Upper lobe of right lung (tissue), 1 donor: ENCODE measurements around the gene CNNM3. TPM values are rescaled to one million over a fixed set of nuclear protein-coding genes. Genes with fewer than 3 reads are reported as not detected.

Source experiments
- ATAC-seq: fragments of 200-7000 bp; cut with Tn5 transposase; one replicate; pipeline ENCODE4 v1.9.1; 2020; ENCODE audit warnings: mild to moderate bottlenecking, moderate library complexity
- DNase-seq: peaks from one replicate; pipeline ENCODE4 v3.0.0-alpha.2; 2020
- H3K27ac ChIP-seq: fragments of 200-600 bp; one replicate; pipeline ENCODE4 v1.8.0; 2022
- H3K27me3 ChIP-seq: fragments of 200-600 bp; one replicate; pipeline ENCODE4 v1.8.0; 2022; ENCODE audit warnings: mild to moderate bottlenecking
- H3K36me3 ChIP-seq: fragments of 200-600 bp; one replicate; pipeline ENCODE4 v1.8.0; 2022
- H3K4me1 ChIP-seq: fragments of 200-600 bp; one replicate; pipeline ENCODE4 v1.8.0; 2022
- H3K4me3 ChIP-seq: fragments of 200-600 bp; one replicate; pipeline ENCODE4 v1.8.0; 2022; ENCODE audit warnings: mild to moderate bottlenecking
- H3K9me3 ChIP-seq: fragments of 200-600 bp; one replicate; pipeline ENCODE4 v1.8.0; 2022
- CTCF ChIP-seq: fragments of 200-600 bp; IDR thresholded peaks from one replicate; pipeline ENCODE4 v1.8.0; 2022; ENCODE audit warnings: antibody characterized with exemption
- intact Hi-C: fragments of 100-400 bp; cut with DNase I; formaldehyde crosslinking; loops from one replicate; pipeline ENCODE4 v1.11.0; 2022
- total RNA-seq: library from RNA; stranded (reverse); fragmentation: NEBNext Ultra II Directional; extraction: Animal tissue kit (Norgen Biotek cat#: 25700); gene quantifications from one replicate; pipeline ENCODE4 v1.2.1, GENCODE V29; 2021
- donor health status: DM: no; HTN: yes; CAD: no; lungs with severe emphysema.

CNNM3 gene
- total RNA-seq, 1 donor from 2014 or later, result 34.1 TPM

DNA sequence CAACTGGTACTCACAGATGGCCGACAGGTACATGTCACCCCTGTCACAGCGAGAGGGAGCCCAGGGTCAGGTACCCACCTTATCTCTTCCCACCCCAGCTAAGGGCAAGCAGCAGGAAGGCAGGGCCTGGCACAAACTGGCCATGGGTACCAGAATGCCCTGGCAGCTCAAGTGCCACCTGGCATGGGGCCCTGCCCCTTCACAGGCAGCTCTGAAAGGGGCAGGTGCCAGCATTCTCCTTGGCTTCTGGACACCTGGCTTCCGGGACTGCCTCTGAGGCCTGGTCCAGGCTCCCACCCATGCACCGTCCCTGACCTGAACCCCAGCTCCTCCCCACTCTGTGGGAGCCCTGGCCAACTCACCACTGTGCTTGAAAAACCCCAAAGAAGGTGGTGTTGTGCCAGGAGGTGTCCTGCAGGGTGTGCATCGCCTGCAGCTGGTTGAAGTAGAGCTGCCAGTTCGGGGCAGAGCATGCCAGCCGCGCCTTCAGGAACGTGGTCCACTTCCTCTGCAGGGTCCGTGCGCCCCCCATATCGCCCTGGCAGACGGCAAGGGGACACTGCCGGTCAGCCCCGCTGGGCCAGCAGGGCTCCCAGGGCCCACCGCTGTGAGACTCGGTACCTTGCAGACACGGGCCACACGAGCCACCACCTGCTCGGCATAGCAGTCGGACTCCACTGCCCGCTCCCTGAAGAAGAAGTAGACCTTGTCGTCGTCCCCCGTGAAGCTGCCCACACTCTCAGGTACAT is 48.4 kb downstream of the CNNM3 start:
- H3K36me3 ChIP-seq, result peaks cover 71% of the 10 kb centered on the region
- DNase-seq, result peak; percentile 84
- intact Hi-C loops, result loop anchor here (5.0 kb wide), 1 partner anchor 88 kb away; no protein-coding TSS in a partner anchor
- H3K27me3 ChIP-seq, result no peaks in the 10 kb centered on the region
- H3K27ac ChIP-seq, result no peak overlapping the region
- ATAC-seq, result peak; percentile 4
- H3K9me3 ChIP-seq, result no peaks in the 10 kb centered on the region
- TF ChIP-seq CTCF, result no peak
- no peak overlapping the region for H3K4me3 ChIP-seq
- H3K4me1 ChIP-seq, result peaks cover 35% of the 10 kb centered on the region

DNA sequence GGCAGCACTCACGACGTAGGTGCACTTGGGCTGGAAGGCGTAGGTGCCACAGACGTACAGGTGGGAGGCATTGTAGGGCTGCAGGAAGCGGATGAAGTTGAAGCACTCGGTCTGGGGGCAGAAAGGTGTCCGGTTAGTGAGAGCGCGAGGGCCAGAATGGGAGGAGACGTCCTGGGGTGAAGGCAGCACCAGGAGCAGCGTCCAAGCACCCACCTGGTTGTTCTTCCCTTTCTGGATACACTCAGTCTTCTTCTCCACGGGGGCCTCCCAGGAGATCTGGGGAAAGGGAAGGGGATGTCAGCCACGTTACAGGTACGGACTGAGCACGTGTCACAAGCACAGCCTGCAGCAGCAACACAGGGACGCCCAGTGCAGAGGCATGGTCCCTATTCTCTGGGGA is 49.6 kb downstream of the CNNM3 start:
- TF ChIP-seq CTCF, result no peak
- no peak overlapping the region for H3K4me3 ChIP-seq
- no peaks in the 10 kb centered on the region for H3K9me3 ChIP-seq
- H3K27me3 ChIP-seq, result no peaks in the 10 kb centered on the region
- no peak for DNase-seq
- H3K27ac ChIP-seq, result no peak overlapping the region
- peaks cover 36% of the 10 kb centered on the region for H3K4me1 ChIP-seq
- intact Hi-C loops, result loop anchor here (5.0 kb wide), 1 partner anchor 87 kb away; no protein-coding TSS in a partner anchor
- H3K36me3 ChIP-seq, result peaks cover 63% of the 10 kb centered on the region
- no peak for ATAC-seq

GRCh38 chr2:96866149-96866548 is 50.1 kb downstream of the CNNM3 start:
- no peak for DNase-seq
- peaks cover 58% of the 10 kb centered on the region for H3K36me3 ChIP-seq
- TF ChIP-seq CTCF, result no peak

DNA sequence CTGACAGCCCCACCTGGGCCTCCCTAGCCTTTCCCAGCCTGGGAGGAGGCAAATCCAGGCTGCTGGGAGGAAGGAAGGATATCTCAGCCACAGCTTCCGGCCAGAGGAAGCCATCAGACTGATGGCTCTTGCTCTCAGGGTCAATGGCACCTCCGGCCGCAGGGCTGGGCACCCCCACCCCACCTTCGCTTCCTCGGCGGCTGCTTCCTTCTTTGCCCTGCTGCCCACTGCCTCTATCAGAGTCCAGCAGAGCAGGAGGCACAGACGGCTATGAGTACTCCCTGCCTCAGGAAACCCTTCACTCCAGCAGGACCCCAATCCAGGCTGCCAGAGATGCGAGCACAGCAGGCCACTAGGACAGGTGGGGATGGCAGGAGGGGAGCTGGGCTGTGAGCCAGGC is 50.5 kb downstream of the CNNM3 start:
- TF ChIP-seq CTCF, result no peak
- H3K27me3 ChIP-seq, result no peaks in the 10 kb centered on the region
- H3K36me3 ChIP-seq, result peaks cover 54% of the 10 kb centered on the region
- H3K27ac ChIP-seq, result peak overlapping the region; percentile 36
- intact Hi-C loops, result loop anchor here (5.0 kb wide), 1 partner anchor 86 kb away; no protein-coding TSS in a partner anchor
- no peak for DNase-seq
- ATAC-seq, result no peak
- no peaks in the 10 kb centered on the region for H3K9me3 ChIP-seq
- H3K4me1 ChIP-seq, result peaks cover 42% of the 10 kb centered on the region
- H3K4me3 ChIP-seq, result peak overlapping the region; percentile 91

More at GRCh38 chr2:96866149-96866548, 50.1 kb downstream of the CNNM3 start:
- peaks cover 41% of the 10 kb centered on the region for H3K4me1 ChIP-seq
- peak overlapping the region; percentile 36 for H3K27ac ChIP-seq
- H3K27me3 ChIP-seq, result no peaks in the 10 kb centered on the region
- intact Hi-C loops, result loop anchor here (5.0 kb wide), 1 partner anchor 86 kb away; no protein-coding TSS in a partner anchor
- ATAC-seq, result no peak
- H3K4me3 ChIP-seq, result peak overlapping the region; percentile 91
- no peaks in the 10 kb centered on the region for H3K9me3 ChIP-seq

- intact Hi-C loops, result loop anchor here (5.0 kb wide), 1 partner anchor 85 kb away; no protein-coding TSS in a partner anchor
- peaks cover 42% of the 10 kb centered on the region for H3K4me1 ChIP-seq
- H3K9me3 ChIP-seq, result no peaks in the 10 kb centered on the region
- H3K4me3 ChIP-seq, result peak overlapping the region; percentile 91
- ATAC-seq, result no peak
- peaks cover 48% of the 10 kb centered on the region for H3K36me3 ChIP-seq
- H3K27me3 ChIP-seq, result no peaks in the 10 kb centered on the region
- DNase-seq, result no peak
- peak overlapping the region; percentile 94 for H3K27ac ChIP-seq
- no peak for TF ChIP-seq CTCF
These were observed 51.1 kb downstream of the CNNM3 start for GRCh38 chr2:96866986-96867755.
